ENCODE results near the gene TBC1D9B. TPM values are rescaled to one million over a fixed set of nuclear protein-coding genes. Genes with fewer than 3 reads are reported as not detected.
A peak's percentile ranks its signal among the peaks of the same experiment; 100 is the strongest.

TBC1D9B gene
- total RNA-seq, 2 experiments from 2014 or later, result 92.4 to 94.6 TPM

DNA sequence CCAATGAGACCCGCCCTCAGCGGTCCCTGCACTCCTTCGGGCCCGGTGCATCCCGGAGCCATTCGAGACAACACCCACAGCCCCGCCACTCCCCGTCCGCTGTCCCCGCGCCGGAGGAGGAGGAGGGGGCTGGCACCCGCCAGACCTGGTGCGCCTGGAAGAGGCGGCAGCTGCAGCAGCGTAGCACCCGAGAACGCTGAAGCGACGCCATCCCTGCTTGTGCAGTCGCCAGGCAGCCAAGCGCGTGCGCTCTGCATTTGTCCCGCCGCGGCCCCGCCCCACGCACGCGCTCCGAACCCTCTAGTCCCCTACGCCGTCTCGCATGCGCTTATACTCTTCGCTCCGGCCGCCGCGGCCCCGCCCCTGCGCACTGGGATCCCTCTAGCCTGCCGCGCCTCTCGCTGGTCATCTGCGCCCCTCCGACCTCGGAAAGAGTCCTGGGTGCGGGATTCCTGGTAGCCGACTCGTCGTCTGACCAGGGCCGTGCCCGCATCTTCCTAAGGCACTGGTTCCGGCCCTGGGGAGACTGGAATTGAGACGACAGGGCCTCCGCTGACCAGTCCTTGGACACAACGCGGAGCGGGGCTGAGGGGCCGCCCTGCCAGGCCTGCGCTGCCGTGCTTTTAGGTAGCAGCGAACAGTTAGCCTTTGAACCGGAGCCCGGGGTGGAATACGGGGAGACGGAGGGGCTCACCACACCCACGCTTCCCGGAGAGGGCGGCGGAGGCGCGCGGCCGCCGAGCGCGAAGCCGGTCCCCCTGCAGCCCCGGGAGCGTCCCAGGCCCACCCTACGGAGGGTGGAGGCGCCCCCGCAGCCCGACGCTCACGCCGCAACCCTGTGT, 48.9 kb downstream of the TBC1D9B start, which contains the start of gene MRNIP:
Gene MRNIP, minus strand, starts transcription at position 232 of the 842 bp plus-strand sequence. Its CDS starts 21 bp downstream, at position 211.
- DNase-seq (peak; percentile 95), ATAC-seq (peak; percentile 96)
- peaks cover 15% of the 10 kb centered on the region for H3K36me3 Mint-ChIP-seq (ENCODE audit: low read depth)
- peak within 1 kb of the TSS; percentile 85 for H3K4me3 Mint-ChIP-seq
- H3K27me3 Mint-ChIP-seq, result no peaks in the 10 kb centered on the region
- CTCF ChIA-PET, result no interaction called here
- no peaks in the 10 kb centered on the region for H3K9me3 Mint-ChIP-seq
- H3K4me1 Mint-ChIP-seq (ENCODE audit: low read depth), result peaks cover 17% of the 10 kb centered on the region
- TF ChIP-seq, protein P1, sequence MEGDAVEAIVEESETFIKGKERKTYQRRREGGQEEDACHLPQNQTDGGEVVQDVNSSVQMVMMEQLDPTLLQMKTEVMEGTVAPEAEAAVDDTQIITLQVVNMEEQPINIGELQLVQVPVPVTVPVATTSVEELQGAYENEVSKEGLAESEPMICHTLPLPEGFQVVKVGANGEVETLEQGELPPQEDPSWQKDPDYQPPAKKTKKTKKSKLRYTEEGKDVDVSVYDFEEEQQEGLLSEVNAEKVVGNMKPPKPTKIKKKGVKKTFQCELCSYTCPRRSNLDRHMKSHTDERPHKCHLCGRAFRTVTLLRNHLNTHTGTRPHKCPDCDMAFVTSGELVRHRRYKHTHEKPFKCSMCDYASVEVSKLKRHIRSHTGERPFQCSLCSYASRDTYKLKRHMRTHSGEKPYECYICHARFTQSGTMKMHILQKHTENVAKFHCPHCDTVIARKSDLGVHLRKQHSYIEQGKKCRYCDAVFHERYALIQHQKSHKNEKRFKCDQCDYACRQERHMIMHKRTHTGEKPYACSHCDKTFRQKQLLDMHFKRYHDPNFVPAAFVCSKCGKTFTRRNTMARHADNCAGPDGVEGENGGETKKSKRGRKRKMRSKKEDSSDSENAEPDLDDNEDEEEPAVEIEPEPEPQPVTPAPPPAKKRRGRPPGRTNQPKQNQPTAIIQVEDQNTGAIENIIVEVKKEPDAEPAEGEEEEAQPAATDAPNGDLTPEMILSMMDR (IDR thresholded peaks at IDR 0.05), result no peak
- peak within 1 kb of the TSS; percentile 89 for H3K27ac Mint-ChIP-seq
- intact Hi-C loops (cut with micrococcal nuclease), result loop anchor here (5.0 kb wide), 1 partner anchor 57 kb away; no protein-coding TSS in a partner anchor
- POLR2A ChIA-PET, result interaction anchor here (0.7 to 2.0 kb wide), 5 partner anchors 22 to 178 kb away, joined by 3 to 9 read pairs (median 3); partner anchors contain the start of gene CBY3

DNA sequence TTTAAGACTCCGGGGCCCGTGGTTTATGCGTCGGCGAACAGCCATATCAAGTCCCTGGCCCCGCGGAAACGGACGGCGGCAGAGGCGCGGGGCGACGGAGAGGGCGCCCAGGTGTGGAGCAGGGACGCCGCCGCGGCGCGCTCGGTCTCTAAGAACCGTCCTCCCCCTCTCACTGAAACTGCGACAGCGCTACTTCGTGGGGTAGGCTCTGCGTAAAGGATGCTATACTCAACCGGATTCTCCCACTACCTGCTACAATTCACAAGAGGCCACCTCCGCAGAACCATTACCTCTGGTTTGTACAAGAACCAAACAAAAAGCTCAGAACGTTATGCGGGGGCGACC, 49.5 kb downstream of the TBC1D9B start:
- TF ChIP-seq, protein P1 (IDR thresholded peaks at IDR 0.05), result no peak
- CTCF ChIA-PET, result no interaction called here
- no peaks in the 10 kb centered on the region for H3K9me3 Mint-ChIP-seq
- H3K4me3 Mint-ChIP-seq, result peak overlapping the region; percentile 85
- intact Hi-C loops (cut with micrococcal nuclease), result loop anchor here (5.0 kb wide), 1 partner anchor 56 kb away; no protein-coding TSS in a partner anchor
- POLR2A ChIA-PET, result interaction anchor here (0.7 to 2.0 kb wide), 5 partner anchors 21 to 177 kb away, joined by 3 to 9 read pairs (median 3); partner anchors contain the start of gene CBY3
- ATAC-seq (peak; percentile 73), DNase-seq (peak; percentile 71)
- H3K36me3 Mint-ChIP-seq (ENCODE audit: low read depth), result peaks cover 11% of the 10 kb centered on the region
- no peaks in the 10 kb centered on the region for H3K27me3 Mint-ChIP-seq
- H3K4me1 Mint-ChIP-seq (ENCODE audit: low read depth), result peaks cover 17% of the 10 kb centered on the region
- peak overlapping the region; percentile 89 for H3K27ac Mint-ChIP-seq

DNA sequence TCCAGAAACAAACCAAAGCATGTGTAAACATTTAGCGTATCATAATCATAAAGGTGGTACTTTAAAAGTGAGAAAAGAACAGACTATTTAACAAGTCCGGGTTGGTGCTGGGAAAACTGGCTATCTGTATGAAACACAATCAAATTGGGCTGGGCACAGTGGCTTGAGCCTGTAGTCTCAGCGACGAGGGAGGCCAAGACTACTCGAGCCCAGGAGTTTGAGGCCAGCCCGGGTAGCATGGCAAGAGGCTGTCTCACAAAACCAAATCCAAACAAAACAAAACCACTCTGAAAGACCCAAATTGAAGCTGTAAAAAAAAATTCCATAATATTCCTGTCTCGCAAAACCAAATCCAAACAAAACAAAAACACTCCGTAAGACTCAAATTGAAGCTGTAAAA, 53.3 kb downstream of the TBC1D9B start:
- DNase-seq (no peak), ATAC-seq (no peak)
- CTCF ChIA-PET, result no interaction called here
- Mint-ChIP-seq H3K4me1 (ENCODE audit: low read depth) (peaks cover 15% of the 10 kb centered on the region), H3K27me3 (no peaks in the 10 kb centered on the region), H3K4me3 (no peak overlapping the region), H3K9me3 (no peaks in the 10 kb centered on the region), H3K36me3 (ENCODE audit: low read depth) (peaks cover 9% of the 10 kb centered on the region), H3K27ac (no peak overlapping the region)
- TF ChIP-seq, protein P1 (IDR thresholded peaks at IDR 0.05), result no peak
- intact Hi-C loops (cut with micrococcal nuclease), result no loop called here
- POLR2A ChIA-PET, result no interaction called here

DNA sequence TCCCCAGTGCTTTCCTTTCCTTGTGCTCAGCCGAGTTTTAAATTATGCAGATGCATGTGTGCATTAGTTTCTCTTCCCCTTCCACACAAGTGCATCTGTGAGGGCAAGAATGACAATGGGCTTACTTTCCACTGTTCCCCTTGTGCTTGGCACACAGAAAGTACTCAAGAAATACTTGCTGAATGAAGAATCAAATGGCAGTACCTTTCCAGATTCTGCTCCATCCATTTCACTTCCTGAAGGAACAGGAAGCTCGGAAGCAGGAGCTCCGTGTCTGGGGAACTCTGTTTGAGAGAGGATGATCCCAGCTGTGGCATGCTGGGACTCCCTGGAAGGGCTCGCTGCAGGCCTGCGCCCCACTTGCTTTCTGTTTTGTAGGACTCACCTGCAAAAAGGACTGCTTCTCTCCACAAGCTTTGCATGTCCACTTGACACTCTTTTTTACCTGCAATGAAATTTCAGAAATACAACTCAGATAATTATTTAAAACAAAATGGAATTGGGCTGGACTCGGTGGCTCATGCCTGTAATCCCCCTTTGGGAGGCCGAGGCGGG, 54.6 kb downstream of the TBC1D9B start:
- no peak overlapping the region for H3K4me3 Mint-ChIP-seq
- H3K27ac Mint-ChIP-seq, result no peak overlapping the region
- peaks cover 14% of the 10 kb centered on the region for H3K4me1 Mint-ChIP-seq (ENCODE audit: low read depth)
- H3K27me3 Mint-ChIP-seq, result no peaks in the 10 kb centered on the region
- ChIA-PET CTCF (no interaction called here), POLR2A (no interaction called here)
- TF ChIP-seq, protein P1 (IDR thresholded peaks at IDR 0.05), result no peak
- no peak for ATAC-seq
- intact Hi-C loops (cut with micrococcal nuclease), result no loop called here
- peaks cover 9% of the 10 kb centered on the region for H3K36me3 Mint-ChIP-seq (ENCODE audit: low read depth)
- H3K9me3 Mint-ChIP-seq, result no peaks in the 10 kb centered on the region
- no peak for DNase-seq

DNA sequence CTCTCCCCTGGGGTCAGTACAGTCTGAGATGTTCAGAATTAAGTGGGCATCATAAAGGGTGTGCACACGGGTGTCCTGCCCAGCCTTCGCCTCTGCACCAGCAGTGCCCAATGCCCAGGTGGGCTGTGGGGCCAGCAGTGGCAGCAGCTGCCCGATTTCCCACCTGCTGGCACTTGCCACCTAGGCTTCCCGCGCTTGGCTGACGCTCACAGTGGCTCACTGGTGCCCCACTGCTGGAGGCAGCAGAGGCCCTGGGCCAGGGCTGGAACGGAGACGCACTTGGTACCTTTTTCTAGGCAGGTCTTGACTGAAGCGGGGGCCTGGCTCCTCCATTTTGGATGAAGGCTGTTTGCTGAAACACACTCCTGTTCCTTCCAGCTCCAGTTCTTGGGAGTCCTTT, 66.1 kb downstream of the TBC1D9B start:
- peaks cover 11% of the 10 kb centered on the region for H3K4me1 Mint-ChIP-seq (ENCODE audit: low read depth)
- H3K36me3 Mint-ChIP-seq (ENCODE audit: low read depth), result peaks cover 36% of the 10 kb centered on the region
- DNase-seq (no peak), ATAC-seq (no peak)
- no peaks in the 10 kb centered on the region for H3K27me3 Mint-ChIP-seq
- H3K4me3 Mint-ChIP-seq, result no peak overlapping the region
- TF ChIP-seq, protein P1 (IDR thresholded peaks at IDR 0.05), result no peak
- H3K27ac Mint-ChIP-seq, result no peak overlapping the region
- peaks cover 3% of the 10 kb centered on the region for H3K9me3 Mint-ChIP-seq
- POLR2A ChIA-PET, result interaction anchor here (0.8 kb wide), 1 partner anchor 36 kb away, joined by 3 read pairs; no protein-coding TSS in a partner anchor
- intact Hi-C loops (cut with micrococcal nuclease), result no loop called here
- CTCF ChIA-PET, result interaction anchor here (1.0 kb wide), 1 partner anchor 40 kb away, joined by 3 read pairs; no protein-coding TSS in a partner anchor
